Thymus (tissue), 11 donors: ENCODE data around the gene MMP21. TPM values are rescaled to one million over a fixed set of nuclear protein-coding genes. Genes with fewer than 3 reads are reported as not detected.

Experiments
- DNase-seq, 9 donors: peaks; one replicate each; pipeline ENCODE4 v3.0.0-alpha.2; 2013; ENCODE audit warnings: low spot score in 9 of 9, low read depth in 6 of 9, missing footprints in 1 of 9
- H3K27ac ChIP-seq, 2 donors: one replicate each; pipeline ENCODE4 v1.5.1; 2013; ENCODE audit warnings: control low read depth in 1 of 2, low read depth in 1 of 2, low read length in 1 of 2, mild to moderate bottlenecking in 1 of 2, moderate library complexity in 1 of 2
- H3K27me3 ChIP-seq, 2 donors: one replicate each; pipeline ENCODE4 v1.5.1; 2013; ENCODE audit warnings: low read length in 1 of 2; ENCODE audit not compliant: control insufficient read depth in 2 of 2, insufficient read depth in 1 of 2
- H3K36me3 ChIP-seq, 2 donors: one replicate each; pipeline ENCODE4 v1.5.1; 2013; ENCODE audit warnings: low read length in 1 of 2, mild to moderate bottlenecking in 1 of 2, moderate library complexity in 1 of 2; ENCODE audit not compliant: control insufficient read depth in 2 of 2, insufficient read depth in 2 of 2
- H3K4me1 ChIP-seq, 2 donors: one replicate each; pipeline ENCODE4 v1.5.1; 2013; ENCODE audit warnings: low read length in 2 of 2; ENCODE audit not compliant: control insufficient read depth in 2 of 2, insufficient read depth in 2 of 2
- H3K4me3 ChIP-seq, 2 donors: one replicate each; pipeline ENCODE4 v1.5.1; 2013; ENCODE audit warnings: low read length in 2 of 2, control low read depth in 1 of 2, mild to moderate bottlenecking in 1 of 2
- H3K9me3 ChIP-seq, 2 donors: one replicate each; pipeline ENCODE4 v1.5.1; 2013; ENCODE audit warnings: low read length in 1 of 2, mild to moderate bottlenecking in 1 of 2; ENCODE audit not compliant: control insufficient read depth in 2 of 2, insufficient read depth in 1 of 2
- WGBS: extraction: QIAGEN DNeasy Blood & Tissue Kit; methylation state at CpG from one replicate; pipeline ENCODE4 v1.1.7; 2013; 5-methylcytosine and 5-hydroxymethylcytosine counted together
- polyA plus RNA-seq: library from polyadenylated mRNA; stranded (reverse); fragments of 200-250 nt; gene quantifications from one replicate; pipeline ENCODE4 v1.2.3, GENCODE V29; 2013
- total RNA-seq: library from RNA; stranded (reverse); fragments of 120-200 nt; gene quantifications from one replicate; pipeline ENCODE4 v1.2.4, GENCODE V29; 2013
- donor health status: healthy.

The MMP21 gene
- total and polyA plus RNA-seq, 2 donors, result 0.18 TPM; not detected in 1

- Histone ChIP-seq H3K4me1 (no peaks in the 10 kb centered on the region), H3K9me3 (no peaks in the 10 kb centered on the region), H3K4me3 (no peak overlapping the region), H3K27me3 (no peaks in the 10 kb centered on the region), H3K36me3 (peaks cover 7 to 28% of the 10 kb centered on the region in 2 donors), H3K27ac (no peak overlapping the region)
- no peak for DNase-seq
- WGBS, result 92% methylated on average over 1 of the region's 1 CpG
These were observed 36.6 kb upstream of the MMP21 start for GRCh38 chr10:125812128-125812750.

GRCh38 chr10:125811251-125811650, 35.6 kb upstream of the MMP21 start:
- WGBS, result 96% methylated on average over 1 of the region's 1 CpG
- DNase-seq, result no peak
- H3K36me3 ChIP-seq, result peaks cover 9 to 35% of the 10 kb centered on the region in 2 donors

GRCh38 chr10:125808047-125808446, 32.4 kb upstream of the MMP21 start:
- peaks cover 20 to 35% of the 10 kb centered on the region in 2 donors for H3K36me3 ChIP-seq
- H3K27me3 ChIP-seq, result no peaks in the 10 kb centered on the region
- no peaks in the 10 kb centered on the region for H3K4me1 ChIP-seq
- WGBS, result 98% methylated on average over 1 of the region's 1 CpG
- no peak for DNase-seq
- H3K4me3 ChIP-seq, result no peak overlapping the region
- no peak overlapping the region for H3K27ac ChIP-seq
- no peaks in the 10 kb centered on the region for H3K9me3 ChIP-seq

More at GRCh38 chr10:125811251-125811650, 35.6 kb upstream of the MMP21 start:
- Histone ChIP-seq H3K27ac (no peak overlapping the region), H3K4me1 (no peaks in the 10 kb centered on the region), H3K9me3 (no peaks in the 10 kb centered on the region), H3K4me3 (no peak overlapping the region), H3K27me3 (no peaks in the 10 kb centered on the region)

- Histone ChIP-seq H3K36me3 (peaks cover 24 to 37% of the 10 kb centered on the region in 2 donors), H3K9me3 (no peaks in the 10 kb centered on the region), H3K4me1 (no peaks in the 10 kb centered on the region), H3K27ac (no peak overlapping the region), H3K27me3 (no peaks in the 10 kb centered on the region), H3K4me3 (no peak overlapping the region)
- 98% methylated on average over 7 of the region's 7 CpGs for WGBS
- DNase-seq, result no peak
These were observed 27.1 kb upstream of the MMP21 start for GRCh38 chr10:125802739-125803138.

DNA sequence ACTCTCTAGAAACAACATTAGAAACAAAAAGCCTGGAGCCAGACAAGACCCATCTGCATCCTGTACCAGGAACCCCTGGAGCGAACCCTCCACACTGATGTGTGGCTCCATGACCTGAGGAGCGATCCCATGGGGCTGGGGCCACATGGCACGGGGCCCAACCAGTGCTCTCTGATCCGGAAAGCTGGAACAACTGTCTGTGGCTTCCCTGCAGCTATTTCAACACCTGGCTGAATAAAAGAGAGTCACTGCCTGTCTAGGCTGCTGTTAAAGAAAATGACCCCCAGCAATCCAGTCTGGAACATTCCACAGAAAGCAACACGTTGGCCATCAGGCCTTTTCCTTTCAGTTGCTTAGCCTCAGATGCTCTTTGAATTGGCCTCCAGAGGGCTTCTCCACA, 26.5 kb upstream of the MMP21 start:
- H3K36me3 ChIP-seq, result peaks cover 24 to 32% of the 10 kb centered on the region in 2 donors
- H3K9me3 ChIP-seq, result no peaks in the 10 kb centered on the region
- 94% methylated on average over 5 of the region's 5 CpGs for WGBS
- no peaks in the 10 kb centered on the region for H3K4me1 ChIP-seq
- no peak for DNase-seq
- no peak overlapping the region for H3K4me3 ChIP-seq
- H3K27ac ChIP-seq, result no peak overlapping the region
- H3K27me3 ChIP-seq, result no peaks in the 10 kb centered on the region

GRCh38 chr10:125801574-125801973, 26.0 kb upstream of the MMP21 start:
- H3K4me1 ChIP-seq, result no peaks in the 10 kb centered on the region
- no peak for DNase-seq
- H3K27me3 ChIP-seq, result no peaks in the 10 kb centered on the region
- no peak overlapping the region for H3K27ac ChIP-seq
- peaks cover 22 to 28% of the 10 kb centered on the region in 2 donors for H3K36me3 ChIP-seq
- 93% methylated on average over 1 of the region's 1 CpG for WGBS
- H3K4me3 ChIP-seq, result no peak overlapping the region
- H3K9me3 ChIP-seq, result no peaks in the 10 kb centered on the region

DNA sequence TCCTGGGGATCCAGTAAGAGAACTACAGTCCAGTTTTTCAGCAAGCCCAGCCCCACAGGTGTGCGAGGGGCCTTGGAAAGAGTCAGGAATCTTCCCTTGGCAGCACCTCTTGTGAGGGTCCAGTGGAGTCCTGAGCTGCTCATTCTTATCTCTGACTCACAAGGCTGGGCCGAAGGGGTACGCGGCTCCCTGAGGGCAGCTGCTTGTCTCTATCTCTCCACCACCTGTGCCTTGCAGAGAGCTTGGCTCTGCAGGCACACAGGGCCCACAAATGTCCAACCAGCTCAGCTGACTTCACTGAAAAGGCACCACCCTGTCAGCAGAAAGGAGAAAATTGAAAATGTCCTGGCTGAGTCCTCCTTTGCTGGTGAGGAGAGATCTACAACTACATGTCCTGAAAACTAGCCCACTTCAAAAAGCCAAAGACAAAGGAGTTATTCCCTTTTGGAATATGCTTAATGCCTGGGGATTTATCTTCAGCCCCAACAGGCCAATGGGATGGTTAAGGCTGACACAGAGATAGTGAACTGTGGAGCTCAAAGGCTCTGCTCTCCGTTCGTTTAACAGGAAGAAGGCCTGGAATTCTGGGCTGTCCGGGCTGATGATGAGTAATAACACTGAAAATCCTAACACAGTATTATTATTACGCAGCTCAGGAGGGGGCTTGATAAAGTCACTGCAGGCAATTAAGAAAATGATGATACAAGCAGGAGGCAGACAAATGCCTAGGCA, 24.0 kb upstream of the MMP21 start:
- peaks cover 17 to 18% of the 10 kb centered on the region in 2 donors for H3K36me3 ChIP-seq
- no peaks in the 10 kb centered on the region for H3K4me1 ChIP-seq
- no peak overlapping the region for H3K4me3 ChIP-seq
- H3K27ac ChIP-seq, result no peak overlapping the region
- 98% methylated on average over 8 of the region's 8 CpGs for WGBS
- H3K27me3 ChIP-seq, result no peaks in the 10 kb centered on the region
- H3K9me3 ChIP-seq, result no peaks in the 10 kb centered on the region
- DNase-seq, result no peak

- Histone ChIP-seq H3K4me3 (no peak overlapping the region), H3K36me3 (peaks cover 22 to 29% of the 10 kb centered on the region in 2 donors), H3K27ac (no peak overlapping the region), H3K9me3 (no peaks in the 10 kb centered on the region), H3K27me3 (no peaks in the 10 kb centered on the region), H3K4me1 (no peaks in the 10 kb centered on the region)
- 59% methylated on average over 5 of the region's 5 CpGs for WGBS
- DNase-seq, result no peak
These were observed 22.5 kb upstream of the MMP21 start for GRCh38 chr10:125797994-125798662.

- H3K4me3 ChIP-seq, result no peak overlapping the region
- H3K4me1 ChIP-seq, result no peaks in the 10 kb centered on the region
- no peaks in the 10 kb centered on the region for H3K9me3 ChIP-seq
- H3K27ac ChIP-seq, result no peak overlapping the region
- 97% methylated on average over 8 of the region's 8 CpGs for WGBS
- no peaks in the 10 kb centered on the region for H3K27me3 ChIP-seq
- DNase-seq, result no peak
- peaks cover 23 to 28% of the 10 kb centered on the region in 2 donors for H3K36me3 ChIP-seq
These were observed 21.8 kb upstream of the MMP21 start for GRCh38 chr10:125797424-125797823.
